Skeletal muscle cell (primary cell): Measurements from ENCODE around the gene EXOSC10.
"Not testable (repeated sequence)": the region's sequence is repeated elsewhere in the genome, so short reads cannot be mapped to it uniquely, and the experiment has no call there.

Experiments used
- DNase-seq: peaks from one replicate; pipeline ENCODE4 v3.0.0-alpha.2; 2010; ENCODE audit warnings: low read depth
- H3K4me3 ChIP-seq: 2 replicates; pipeline ENCODE4 v1.5.1; 2011; ENCODE audit warnings: low read depth, mild to moderate bottlenecking, control low read depth, low read length, moderate library complexity

The EXOSC10 gene

DNA sequence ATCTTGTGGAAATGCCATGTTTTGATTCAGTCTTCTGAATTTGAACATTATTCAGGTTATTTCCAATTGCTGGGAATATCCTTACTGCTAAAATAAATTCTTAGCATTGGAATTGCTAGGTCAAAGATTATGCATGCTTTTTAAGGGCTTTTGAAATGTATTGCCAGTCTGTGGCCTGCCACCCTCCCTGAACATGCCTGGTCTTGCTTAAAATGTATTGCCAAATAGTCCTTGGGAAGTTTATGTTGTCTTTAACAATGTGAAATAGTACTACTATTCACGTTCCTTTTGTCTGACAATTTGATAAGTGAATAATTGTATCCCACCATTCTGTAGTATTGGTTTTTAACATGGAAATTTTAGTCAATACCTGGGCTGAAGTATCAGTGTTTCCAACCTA is 73.6 kb downstream of the EXOSC10 start:
- H3K4me3 ChIP-seq = no peak overlapping the region
- no peak for DNase-seq

DNA sequence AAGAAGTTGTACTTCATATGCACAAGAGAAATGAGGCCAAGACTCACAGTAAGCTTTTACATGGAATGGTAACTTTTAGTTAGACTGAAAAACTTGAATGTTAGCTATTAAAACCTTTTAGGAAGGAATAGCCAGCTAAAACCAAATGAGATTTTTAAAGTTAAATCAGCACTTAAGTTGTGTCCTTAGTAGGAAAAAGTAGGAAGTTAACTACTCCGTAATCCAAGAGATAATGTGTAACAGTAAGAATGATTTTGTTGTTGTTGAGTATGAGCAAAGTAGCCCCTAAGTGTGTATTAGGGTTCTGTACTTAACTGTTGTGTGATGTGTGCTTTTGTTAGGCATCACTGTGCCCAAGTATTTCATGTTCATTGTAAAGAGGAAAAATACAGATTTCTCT is 74.1 kb downstream of the EXOSC10 start:
- H3K4me3 ChIP-seq = no peak overlapping the region
- no peak for DNase-seq

DNA sequence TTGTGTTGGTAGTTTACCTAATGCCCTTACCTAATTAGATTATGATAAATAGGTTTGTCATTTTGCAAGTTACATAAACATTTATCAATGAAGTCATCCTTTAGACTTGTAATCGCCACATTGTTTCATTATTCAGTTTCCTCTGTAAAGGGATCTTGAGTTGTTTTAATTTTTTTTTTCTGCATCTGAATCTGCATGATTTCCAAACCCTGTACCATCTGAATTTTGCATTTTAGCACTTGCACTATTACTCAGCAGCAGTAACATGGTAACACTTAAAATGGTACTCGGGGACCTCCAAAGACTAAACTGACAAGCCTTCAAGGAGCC is 74.8 kb downstream of the EXOSC10 start:
- no peak for DNase-seq

DNA sequence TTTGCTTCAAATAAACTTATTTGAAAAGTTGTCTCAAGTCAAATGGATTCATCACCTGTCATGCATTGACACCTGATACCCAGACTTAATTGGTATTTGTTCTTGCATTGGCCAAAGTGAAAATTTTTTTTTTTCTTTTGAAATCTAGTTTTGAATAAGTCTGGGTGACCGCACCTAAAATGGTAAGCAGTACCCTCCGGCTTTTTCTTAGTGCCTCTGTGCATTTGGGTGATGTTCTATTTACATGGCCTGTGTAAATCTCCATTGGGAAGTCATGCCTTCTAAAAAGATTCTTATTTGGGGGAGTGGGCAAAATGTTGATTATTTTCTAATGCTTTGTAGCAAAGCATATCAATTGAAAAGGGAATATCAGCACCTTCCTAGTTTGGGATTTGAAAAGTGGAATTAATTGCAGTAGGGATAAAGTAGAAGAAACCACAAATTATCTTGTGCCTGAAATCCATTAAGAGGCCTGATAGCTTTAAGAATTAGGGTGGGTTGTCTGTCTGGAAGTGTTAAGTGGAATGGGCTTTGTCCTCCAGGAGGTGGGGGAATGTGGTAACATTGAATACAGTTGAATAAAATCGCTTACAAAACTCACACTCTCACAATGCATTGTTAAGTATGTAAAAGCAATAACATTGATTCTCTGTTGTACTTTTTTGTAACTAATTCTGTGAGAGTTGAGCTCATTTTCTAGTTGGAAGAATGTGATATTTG is 75.4 kb downstream of the EXOSC10 start:
- DNase-seq = no peak
- H3K4me3 ChIP-seq = no peak overlapping the region

More for the DNA sequence above, 74.8 kb downstream of the EXOSC10 start:
- no peak overlapping the region for H3K4me3 ChIP-seq

DNA sequence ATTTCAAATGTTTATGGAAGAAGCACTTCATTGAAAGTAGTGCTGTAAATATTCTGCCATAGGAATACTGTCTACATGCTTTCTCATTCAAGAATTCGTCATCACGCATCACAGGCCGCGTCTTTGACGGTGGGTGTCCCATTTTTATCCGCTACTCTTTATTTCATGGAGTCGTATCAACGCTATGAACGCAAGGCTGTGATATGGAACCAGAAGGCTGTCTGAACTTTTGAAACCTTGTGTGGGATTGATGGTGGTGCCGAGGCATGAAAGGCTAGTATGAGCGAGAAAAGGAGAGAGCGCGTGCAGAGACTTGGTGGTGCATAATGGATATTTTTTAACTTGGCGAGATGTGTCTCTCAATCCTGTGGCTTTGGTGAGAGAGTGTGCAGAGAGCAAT is 76.5 kb downstream of the EXOSC10 start:
- no peak overlapping the region for H3K4me3 ChIP-seq
- DNase-seq = no peak

DNA sequence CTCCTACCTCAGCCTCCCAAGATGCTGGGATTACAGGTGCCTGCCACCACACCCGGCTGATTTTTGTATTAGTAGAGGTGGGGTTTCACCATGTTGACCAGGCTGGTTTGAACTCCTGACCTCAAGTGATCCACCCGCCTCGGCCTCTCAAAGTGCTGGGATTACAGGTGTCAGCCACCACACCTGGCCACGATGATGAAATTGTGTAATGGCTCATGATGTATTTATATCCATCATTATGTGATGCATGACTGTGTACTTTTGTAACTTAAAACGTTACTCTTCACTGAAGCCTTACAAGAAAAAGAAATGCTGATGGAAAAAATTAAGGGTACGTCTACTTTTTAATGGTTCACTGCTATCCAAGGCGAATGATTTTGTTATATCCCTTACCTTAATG is 79.7 kb downstream of the EXOSC10 start:
- DNase-seq = no peak
- H3K4me3 ChIP-seq = no peak overlapping the region

DNA sequence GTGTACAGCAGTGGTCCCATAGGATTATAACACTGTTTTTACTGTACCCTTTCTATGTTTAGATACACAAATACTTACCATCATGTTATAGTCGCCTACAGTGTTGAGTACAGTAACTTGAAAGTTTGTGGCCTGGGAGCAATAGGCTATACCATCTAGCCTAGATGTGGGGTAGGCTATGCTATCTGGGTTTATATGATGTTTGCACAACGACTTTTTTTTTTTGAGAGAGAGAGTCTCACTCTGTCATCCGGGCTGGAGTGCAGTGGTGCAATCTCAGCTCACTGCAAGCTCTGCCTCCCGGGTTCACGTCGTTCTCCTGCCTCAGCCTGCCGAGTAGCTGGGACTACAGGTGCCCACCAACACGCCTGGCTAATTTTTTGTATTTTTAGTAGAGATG is 80.3 kb downstream of the EXOSC10 start:
- H3K4me3 ChIP-seq, DNase-seq: not testable (repeated sequence)
